ENCODE data around the gene RHBG. TPM values are rescaled to one million over a fixed set of nuclear protein-coding genes. Genes with fewer than 3 reads are reported as not detected.
"Not testable (repeated sequence)": the region's sequence is repeated elsewhere in the genome, so short reads cannot be mapped to it uniquely, and the experiment has no call there.

RHBG gene
- total and polyA plus RNA-seq, 4 donors, result 0.25 to 6.4 (median 2.3) TPM

GRCh38 chr1:156342166-156342955 lies 26.6 kb upstream of the RHBG start:
- TF ChIP-seq HNF4A (conservative IDR thresholded peaks at IDR 0.05), result no peak
- no peak for TF ChIP-seq NR2F2 (IDR thresholded peaks at IDR 0.05)
- no peak for TF ChIP-seq REST (IDR thresholded peaks at IDR 0.05)
- no peak for TF ChIP-seq MAX (IDR thresholded peaks at IDR 0.05)
- no peak for TF ChIP-seq GABPA (IDR thresholded peaks at IDR 0.05 in 1 of 2, conservative IDR thresholded peaks at IDR 0.05 in 1 of 2)
- TF ChIP-seq CTCF (IDR thresholded peaks at IDR 0.05; ENCODE audit: low read depth, low read length, missing input control), result no peak
- TF ChIP-seq TAF1 (conservative IDR thresholded peaks at IDR 0.05), result no peak
- TF ChIP-seq SP1 (IDR thresholded peaks at IDR 0.05), result no peak
- Histone ChIP-seq H3K27me3 (ENCODE audit: control insufficient read depth in 4 of 4, insufficient read depth in 4 of 4, low read length in 3 of 4) (no peaks in the 10 kb centered on the region), H3K9ac (ENCODE audit: low read depth in 1 of 2, low read length in 2 of 2) (no peak overlapping the region), H3K9me3 (ENCODE audit: control insufficient read depth in 4 of 4, low read length in 3 of 4) (no peaks in the 10 kb centered on the region), H3K4me1 (ENCODE audit: control insufficient read depth in 4 of 4, insufficient read depth in 4 of 4, low read length in 3 of 4) (peaks cover 0 to 3% (median 0%) of the 10 kb centered on the region in 4 donors), H3K27ac (ENCODE audit: low read depth in 1 of 2, low read length in 2 of 2) (no peak overlapping the region), H3K4me3 (ENCODE audit: low read depth in 1 of 3, low read length in 3 of 3) (no peak overlapping the region), H3K36me3 (ENCODE audit: control insufficient read depth in 4 of 4, insufficient read depth in 3 of 4, low read depth in 1 of 4, low read length in 3 of 4) (no peaks in the 10 kb centered on the region)
- no peak for DNase-seq (ENCODE audit: low spot score)
- 95% methylated on average over 1 of the region's 1 CpG for WGBS

- Histone ChIP-seq H3K27me3 (ENCODE audit: control insufficient read depth in 4 of 4, insufficient read depth in 4 of 4, low read length in 3 of 4) (no peaks in the 10 kb centered on the region), H3K9ac (ENCODE audit: low read depth in 1 of 2, low read length in 2 of 2) (no peak overlapping the region), H3K4me1 (ENCODE audit: control insufficient read depth in 4 of 4, insufficient read depth in 4 of 4, low read length in 3 of 4) (no peaks in the 10 kb centered on the region), H3K27ac (ENCODE audit: low read depth in 1 of 2, low read length in 2 of 2) (no peak overlapping the region), H3K9me3 (ENCODE audit: control insufficient read depth in 4 of 4, low read length in 3 of 4) (no peaks in the 10 kb centered on the region), H3K4me3 (ENCODE audit: low read depth in 1 of 3, low read length in 3 of 3) (no peak overlapping the region), H3K36me3 (ENCODE audit: control insufficient read depth in 4 of 4, insufficient read depth in 3 of 4, low read depth in 1 of 4, low read length in 3 of 4) (no peaks in the 10 kb centered on the region)
- WGBS, result 84% methylated on average over 3 of the region's 3 CpGs
- TF ChIP-seq NR2F2 (IDR thresholded peaks at IDR 0.05), result no peak
- no peak for TF ChIP-seq HNF4G (IDR thresholded peaks at IDR 0.05)
- TF ChIP-seq FOXA1 (IDR thresholded peaks at IDR 0.05), result no peak
- no peak for TF ChIP-seq FOXA2 (IDR thresholded peaks at IDR 0.05)
- no peak for TF ChIP-seq RXRA (IDR thresholded peaks at IDR 0.05)
- no peak for TF ChIP-seq ATF3 (IDR thresholded peaks at IDR 0.05)
- TF ChIP-seq TAF1 (conservative IDR thresholded peaks at IDR 0.05), result no peak
- TF ChIP-seq EGR1 (IDR thresholded peaks at IDR 0.05; ENCODE audit: low read depth in 2 of 2), result no peak
- no peak for TF ChIP-seq RAD21 (IDR thresholded peaks at IDR 0.05)
- no peak for TF ChIP-seq MAX (IDR thresholded peaks at IDR 0.05)
- no peak for TF ChIP-seq SP1 (IDR thresholded peaks at IDR 0.05)
- TF ChIP-seq REST (IDR thresholded peaks at IDR 0.05), result no peak
- no peak for DNase-seq (ENCODE audit: low spot score)
These were observed 24.6 kb upstream of the RHBG start for GRCh38 chr1:156344409-156344808.

GRCh38 chr1:156346035-156346434 lies 23.0 kb upstream of the RHBG start:
- H3K27me3 ChIP-seq (ENCODE audit: control insufficient read depth in 4 of 4, insufficient read depth in 4 of 4, low read length in 3 of 4); H3K9ac ChIP-seq (ENCODE audit: low read depth in 1 of 2, low read length in 2 of 2); H3K27ac ChIP-seq (ENCODE audit: low read depth in 1 of 2, low read length in 2 of 2); DNase-seq (ENCODE audit: low spot score); H3K4me3 ChIP-seq (ENCODE audit: low read depth in 1 of 3, low read length in 3 of 3); H3K4me1 ChIP-seq (ENCODE audit: control insufficient read depth in 4 of 4, insufficient read depth in 4 of 4, low read length in 3 of 4); H3K36me3 ChIP-seq (ENCODE audit: control insufficient read depth in 4 of 4, insufficient read depth in 3 of 4, low read depth in 1 of 4, low read length in 3 of 4); H3K9me3 ChIP-seq (ENCODE audit: control insufficient read depth in 4 of 4, low read length in 3 of 4): not testable (repeated sequence)
- WGBS, result 95% methylated on average over 2 of the region's 2 CpGs
